BLaER1 treated with 17β-estradiol and CSF1 and Interleukin-3, amounts not matched to agents 10 nM and 100 nM (cell line): Measurements from ENCODE around the gene RNF150.

ENCODE experiments used
- H3K27ac ChIP-seq, 11 experiments: shearing (Covaris generic); formaldehyde crosslinking; 2 replicates each; pipeline ENCODE4 v1.8.1; 2022
- H3K27me3 ChIP-seq, 11 experiments: shearing (Covaris generic); formaldehyde crosslinking; 2 replicates each; pipeline ENCODE4 v1.8.1; 2022
- H3K36me3 ChIP-seq, 11 experiments: shearing (Covaris generic); formaldehyde crosslinking; 2 replicates each; pipeline ENCODE4 v1.8.1; 2022
- H3K4me1 ChIP-seq, 10 experiments: shearing (Covaris generic); formaldehyde crosslinking; 2 replicates each; pipeline ENCODE4 v1.8.1; 2022
- H3K4me2 ChIP-seq, 11 experiments: shearing (Covaris generic); formaldehyde crosslinking; 2 replicates each; pipeline ENCODE4 v1.8.1; 2022
- H3K4me3 ChIP-seq, 10 experiments: shearing (Covaris generic); formaldehyde crosslinking; 2 replicates each; pipeline ENCODE4 v1.8.1; 2022
- H3K9ac ChIP-seq, 11 experiments: shearing (Covaris generic); formaldehyde crosslinking; 2 replicates each; pipeline ENCODE4 v1.8.1; 2022
- H3K9me3 ChIP-seq, 11 experiments: shearing (Covaris generic); formaldehyde crosslinking; replicated peaks in 1 of 11; 2 replicates each; pipeline ENCODE4 v1.8.1; 2022
- H4K20me1 ChIP-seq, 11 experiments: shearing (Covaris generic); formaldehyde crosslinking; 2 replicates each; pipeline ENCODE4 v1.8.1; 2022
- Cebpa-rat ChIP-seq, 11 experiments: shearing (Covaris generic); IDR thresholded peaks; 2 replicates each; pipeline ENCODE4 v1.8.1; 2022

Gene RNF150

GRCh38 chr4:141011901-141012315 is 121.4 kb downstream of the RNF150 start:
- Histone ChIP-seq H3K9ac (no peak overlapping the region), H4K20me1 (no peaks in the 10 kb centered on the region), H3K4me1 (no peaks in the 10 kb centered on the region), H3K4me3 (no peak overlapping the region), H3K4me2 (no peak overlapping the region), H3K9me3 (peaks cover 0 to 5% (median 0%) of the 10 kb centered on the region in 11 experiments; a peak in 1 of 22 replicates), H3K27me3 (no peaks in the 10 kb centered on the region), H3K36me3 (no peaks in the 10 kb centered on the region), H3K27ac (no peak overlapping the region)
- 0 out of 22 replicates have a peak, but pooled peaks of 1 of the 11 experiments have one; percentile 14 for TF ChIP-seq Cebpa-rat (IDR thresholded peaks at IDR 0.05)

- H3K36me3 ChIP-seq, result no peaks in the 10 kb centered on the region
Measured at GRCh38 chr4:141009931-141010330, 123.3 kb downstream of the RNF150 start.

GRCh38 chr4:141009129-141009528 is 124.1 kb downstream of the RNF150 start:
- no peaks in the 10 kb centered on the region for H3K27me3 ChIP-seq
- no peak overlapping the region for H3K9ac ChIP-seq
- no peak overlapping the region for H3K27ac ChIP-seq
- H4K20me1 ChIP-seq, result no peaks in the 10 kb centered on the region
- peaks cover 0 to 5% (median 0%) of the 10 kb centered on the region in 11 experiments; a peak in 1 of 22 replicates for H3K9me3 ChIP-seq
- H3K4me3 ChIP-seq, result no peak overlapping the region
- peaks cover 0 to 10% (median 0%) of the 10 kb centered on the region in 10 experiments; a peak in 5 of 20 replicates for H3K4me1 ChIP-seq
- no peaks in the 10 kb centered on the region for H3K36me3 ChIP-seq
- no peak overlapping the region for H3K4me2 ChIP-seq
- no peak for TF ChIP-seq Cebpa-rat (IDR thresholded peaks at IDR 0.05)

More at GRCh38 chr4:141009931-141010330, 123.3 kb downstream of the RNF150 start:
- no peaks in the 10 kb centered on the region for H3K27me3 ChIP-seq
- no peak overlapping the region for H3K4me3 ChIP-seq
- H3K4me1 ChIP-seq, result 0 out of 20 replicates have a peak, but pooled peaks cover 0 to 2% (median 0%) of the 10 kb centered on the region in 10 experiments
- H3K9me3 ChIP-seq, result peaks cover 0 to 5% (median 0%) of the 10 kb centered on the region in 11 experiments; a peak in 1 of 22 replicates
- TF ChIP-seq Cebpa-rat (IDR thresholded peaks at IDR 0.05), result no peak
- H3K9ac ChIP-seq, result no peak overlapping the region
- no peak overlapping the region for H3K4me2 ChIP-seq
- H4K20me1 ChIP-seq, result no peaks in the 10 kb centered on the region
- no peak overlapping the region for H3K27ac ChIP-seq

- no peak overlapping the region for H3K4me2 ChIP-seq
- no peaks in the 10 kb centered on the region for H3K27me3 ChIP-seq
- H3K4me3 ChIP-seq, result no peak overlapping the region
- peaks cover 0 to 5% (median 0%) of the 10 kb centered on the region in 11 experiments; a peak in 1 of 22 replicates for H3K9me3 ChIP-seq
- no peaks in the 10 kb centered on the region for H4K20me1 ChIP-seq
- H3K36me3 ChIP-seq, result no peaks in the 10 kb centered on the region
- no peak for TF ChIP-seq Cebpa-rat (IDR thresholded peaks at IDR 0.05)
- H3K9ac ChIP-seq, result no peak overlapping the region
- H3K27ac ChIP-seq, result no peak overlapping the region
- H3K4me1 ChIP-seq, result peaks cover 0 to 29% (median 0%) of the 10 kb centered on the region in 10 experiments; a peak in 9 of 20 replicates
Measured at GRCh38 chr4:141006242-141006802, 126.9 kb downstream of the RNF150 start.

GRCh38 chr4:141004823-141005222 is 128.4 kb downstream of the RNF150 start:
- peaks cover 0 to 5% (median 0%) of the 10 kb centered on the region in 11 experiments; a peak in 1 of 22 replicates for H3K9me3 ChIP-seq
- TF ChIP-seq Cebpa-rat (IDR thresholded peaks at IDR 0.05), result no peak
- no peak overlapping the region for H3K9ac ChIP-seq
- H3K27ac ChIP-seq, result no peak overlapping the region
- H3K36me3 ChIP-seq, result no peaks in the 10 kb centered on the region
- no peaks in the 10 kb centered on the region for H4K20me1 ChIP-seq
- H3K27me3 ChIP-seq, result no peaks in the 10 kb centered on the region
- H3K4me2 ChIP-seq, result peak overlapping the region in 2 of 11 experiments; percentile 37 to 43; a peak in 2 of 22 replicates
- peaks cover 0 to 29% (median 0%) of the 10 kb centered on the region in 10 experiments; a peak in 9 of 20 replicates for H3K4me1 ChIP-seq
- H3K4me3 ChIP-seq, result no peak overlapping the region

- no peaks in the 10 kb centered on the region for H3K27me3 ChIP-seq
- H3K9ac ChIP-seq, result no peak overlapping the region
- peak overlapping the region in 1 of 11 experiments; percentile 29; a peak in 1 of 22 replicates for H3K4me2 ChIP-seq
- no peak overlapping the region for H3K4me3 ChIP-seq
- no peaks in the 10 kb centered on the region for H3K36me3 ChIP-seq
- peaks cover 0 to 29% (median 0%) of the 10 kb centered on the region in 10 experiments; a peak in 9 of 20 replicates for H3K4me1 ChIP-seq
- H4K20me1 ChIP-seq, result no peaks in the 10 kb centered on the region
- no peaks in the 10 kb centered on the region for H3K9me3 ChIP-seq
- no peak for TF ChIP-seq Cebpa-rat (IDR thresholded peaks at IDR 0.05)
- no peak overlapping the region for H3K27ac ChIP-seq
Measured at GRCh38 chr4:141003193-141003592, 130.1 kb downstream of the RNF150 start.

GRCh38 chr4:141002323-141002805 is 130.9 kb downstream of the RNF150 start:
- peak overlapping the region in 6 of 11 experiments; percentile 5 to 41 (median 20); a peak in 8 of 22 replicates for H3K4me2 ChIP-seq
- no peaks in the 10 kb centered on the region for H4K20me1 ChIP-seq
- TF ChIP-seq Cebpa-rat (IDR thresholded peaks at IDR 0.05), result 0 out of 22 replicates have a peak, but pooled peaks of 1 of the 11 experiments have one; percentile 14
- no peaks in the 10 kb centered on the region for H3K27me3 ChIP-seq
- no peaks in the 10 kb centered on the region for H3K9me3 ChIP-seq
- no peak overlapping the region for H3K4me3 ChIP-seq
- H3K4me1 ChIP-seq, result peaks cover 0 to 29% (median 0%) of the 10 kb centered on the region in 10 experiments; a peak in 9 of 20 replicates
- no peak overlapping the region for H3K27ac ChIP-seq
- no peak overlapping the region for H3K9ac ChIP-seq
- H3K36me3 ChIP-seq, result no peaks in the 10 kb centered on the region

- TF ChIP-seq Cebpa-rat (IDR thresholded peaks at IDR 0.05), result no peak
- H3K4me2 ChIP-seq, result peak overlapping the region in 2 of 11 experiments; percentile 0 to 40; a peak in 3 of 22 replicates
- H3K36me3 ChIP-seq, result no peaks in the 10 kb centered on the region
- no peak overlapping the region for H3K4me3 ChIP-seq
- H3K27ac ChIP-seq, result no peak overlapping the region
- H3K9me3 ChIP-seq, result 0 out of 22 replicates have a peak, but pooled peaks cover 0 to 7% (median 0%) of the 10 kb centered on the region in 11 experiments
- no peak overlapping the region for H3K9ac ChIP-seq
- no peaks in the 10 kb centered on the region for H4K20me1 ChIP-seq
- H3K27me3 ChIP-seq, result no peaks in the 10 kb centered on the region
- H3K4me1 ChIP-seq, result peaks cover 0 to 7% (median 0%) of the 10 kb centered on the region in 10 experiments; a peak in 5 of 20 replicates
Measured at GRCh38 chr4:140996766-140997165, 136.5 kb downstream of the RNF150 start.

GRCh38 chr4:140995058-140995457 is 138.2 kb downstream of the RNF150 start:
- H3K4me3 ChIP-seq, result no peak overlapping the region
- no peak for TF ChIP-seq Cebpa-rat (IDR thresholded peaks at IDR 0.05)
- H3K9ac ChIP-seq, result no peak overlapping the region
- peaks cover 0 to 7% (median 0%) of the 10 kb centered on the region in 10 experiments; a peak in 5 of 20 replicates for H3K4me1 ChIP-seq
- no peak overlapping the region for H3K27ac ChIP-seq
- no peaks in the 10 kb centered on the region for H3K36me3 ChIP-seq
- H3K9me3 ChIP-seq, result 0 out of 22 replicates have a peak, but pooled peaks cover 0 to 7% (median 0%) of the 10 kb centered on the region in 11 experiments
- H4K20me1 ChIP-seq, result no peaks in the 10 kb centered on the region
- H3K4me2 ChIP-seq, result no peak overlapping the region
- H3K27me3 ChIP-seq, result no peaks in the 10 kb centered on the region
